Astrocyte of the spinal cord (primary cell): ENCODE results near the gene AGXT.

ENCODE experiments used
- DNase-seq: peaks from one replicate; pipeline ENCODE4 v3.0.0; 2011; ENCODE audit warnings: low read depth, low spot score
- H3K4me3 ChIP-seq: 2 replicates; pipeline ENCODE4 v1.5.1; 2011; ENCODE audit warnings: low read depth, mild to moderate bottlenecking, low read length, moderate library complexity
- in situ Hi-C: cut with HindIII; loops from 2 replicates; pipeline ENCODE4 v1.10.0; 2017; ENCODE audit warnings: low sequenced_read_pairs
- TF ChIP-seq, protein P1 (sequence below): IDR thresholded peaks from 2 replicates; pipeline ENCODE4 v1.5.1; 2012; ENCODE audit warnings: low read depth, mild to moderate bottlenecking, low read length, inconsistent platforms

AGXT gene

DNA sequence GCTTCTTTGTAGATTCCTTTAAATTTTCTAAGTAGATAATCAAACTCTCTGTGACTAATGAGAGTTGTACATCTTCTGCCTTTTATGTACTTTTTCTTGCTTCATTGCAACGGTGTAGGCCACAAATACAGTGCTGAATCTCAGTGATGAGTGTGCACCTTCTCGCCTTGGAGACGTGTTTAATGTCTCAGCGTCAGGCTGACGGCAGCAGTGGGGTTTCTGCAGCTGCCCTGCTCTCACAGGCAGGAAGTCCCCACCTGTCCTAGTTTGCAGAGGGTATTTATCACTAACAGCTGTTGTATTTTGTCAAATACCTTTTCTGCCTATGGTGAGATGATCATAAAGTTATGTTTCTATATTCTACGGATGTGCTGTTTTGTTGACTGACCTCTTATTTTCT, 13.3 kb downstream of the AGXT start:
- no peak for DNase-seq
- in situ Hi-C loops: no loop called here
- TF ChIP-seq, protein P1, sequence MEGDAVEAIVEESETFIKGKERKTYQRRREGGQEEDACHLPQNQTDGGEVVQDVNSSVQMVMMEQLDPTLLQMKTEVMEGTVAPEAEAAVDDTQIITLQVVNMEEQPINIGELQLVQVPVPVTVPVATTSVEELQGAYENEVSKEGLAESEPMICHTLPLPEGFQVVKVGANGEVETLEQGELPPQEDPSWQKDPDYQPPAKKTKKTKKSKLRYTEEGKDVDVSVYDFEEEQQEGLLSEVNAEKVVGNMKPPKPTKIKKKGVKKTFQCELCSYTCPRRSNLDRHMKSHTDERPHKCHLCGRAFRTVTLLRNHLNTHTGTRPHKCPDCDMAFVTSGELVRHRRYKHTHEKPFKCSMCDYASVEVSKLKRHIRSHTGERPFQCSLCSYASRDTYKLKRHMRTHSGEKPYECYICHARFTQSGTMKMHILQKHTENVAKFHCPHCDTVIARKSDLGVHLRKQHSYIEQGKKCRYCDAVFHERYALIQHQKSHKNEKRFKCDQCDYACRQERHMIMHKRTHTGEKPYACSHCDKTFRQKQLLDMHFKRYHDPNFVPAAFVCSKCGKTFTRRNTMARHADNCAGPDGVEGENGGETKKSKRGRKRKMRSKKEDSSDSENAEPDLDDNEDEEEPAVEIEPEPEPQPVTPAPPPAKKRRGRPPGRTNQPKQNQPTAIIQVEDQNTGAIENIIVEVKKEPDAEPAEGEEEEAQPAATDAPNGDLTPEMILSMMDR: no peak
- no peak overlapping the region for H3K4me3 ChIP-seq

DNA sequence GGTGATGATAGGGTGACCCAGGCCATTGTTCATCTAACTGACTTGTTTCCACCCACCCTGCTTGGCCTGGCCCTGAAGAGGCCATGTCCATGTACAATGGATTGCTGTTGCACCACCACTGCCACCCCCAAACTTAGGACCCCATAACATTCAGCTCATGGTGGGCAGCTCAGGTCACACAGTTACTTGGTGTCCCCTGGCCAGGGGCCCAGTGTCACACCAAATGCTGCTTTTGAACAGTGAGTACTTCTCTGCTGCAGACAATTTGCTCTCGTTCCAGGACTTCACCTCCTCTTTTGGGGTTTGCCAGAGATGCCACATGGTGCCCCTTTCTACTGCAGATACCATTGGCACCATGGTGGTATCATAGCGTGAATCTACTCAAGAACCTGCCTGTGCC, 15.6 kb downstream of the AGXT start:
- TF ChIP-seq, protein P1: no peak
- no peak for DNase-seq
- in situ Hi-C loops: no loop called here
- H3K4me3 ChIP-seq: no peak overlapping the region

DNA sequence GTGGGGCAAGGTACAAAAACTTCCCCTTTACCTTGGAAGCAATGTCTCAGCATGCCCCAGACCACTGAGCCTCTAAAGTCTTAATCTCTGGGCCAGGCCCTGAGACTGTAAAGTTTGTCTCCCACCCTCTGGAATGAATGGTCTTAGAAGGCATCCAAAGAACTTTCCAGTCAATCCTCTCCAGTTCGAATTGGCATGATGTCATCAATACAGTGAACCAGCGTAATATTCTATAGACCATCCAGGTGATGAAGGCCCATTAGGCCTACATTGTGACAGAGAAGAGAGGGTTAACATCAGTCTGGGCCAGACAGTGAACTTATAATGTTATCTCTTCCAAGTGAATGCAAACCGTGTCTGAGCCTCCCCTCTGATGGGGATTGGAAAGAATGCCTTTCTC, 16.1 kb downstream of the AGXT start:
- TF ChIP-seq, protein P1: no peak
- H3K4me3 ChIP-seq: no peak overlapping the region
- no peak for DNase-seq
- in situ Hi-C loops: no loop called here

DNA sequence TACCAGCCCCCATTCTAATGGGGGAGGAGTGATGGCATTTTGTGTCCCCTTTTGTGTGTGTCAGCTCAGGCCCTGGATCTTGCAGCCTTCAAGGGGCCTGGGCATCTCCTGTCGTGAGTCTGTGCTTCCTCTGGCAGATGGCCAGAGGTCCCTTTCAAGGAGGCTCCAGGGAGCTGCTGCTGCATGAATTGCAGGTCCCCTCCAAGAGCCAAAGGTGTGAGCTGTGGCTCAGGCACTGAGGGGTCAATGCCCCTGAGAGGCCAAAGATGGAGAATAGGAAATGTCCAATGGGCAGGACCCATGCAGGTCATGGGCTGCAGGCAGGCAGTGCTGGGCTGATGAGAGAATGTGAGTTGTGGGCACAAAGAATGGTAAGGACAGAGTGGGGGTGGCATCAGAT, 16.9 kb downstream of the AGXT start:
- in situ Hi-C loops: no loop called here

DNA sequence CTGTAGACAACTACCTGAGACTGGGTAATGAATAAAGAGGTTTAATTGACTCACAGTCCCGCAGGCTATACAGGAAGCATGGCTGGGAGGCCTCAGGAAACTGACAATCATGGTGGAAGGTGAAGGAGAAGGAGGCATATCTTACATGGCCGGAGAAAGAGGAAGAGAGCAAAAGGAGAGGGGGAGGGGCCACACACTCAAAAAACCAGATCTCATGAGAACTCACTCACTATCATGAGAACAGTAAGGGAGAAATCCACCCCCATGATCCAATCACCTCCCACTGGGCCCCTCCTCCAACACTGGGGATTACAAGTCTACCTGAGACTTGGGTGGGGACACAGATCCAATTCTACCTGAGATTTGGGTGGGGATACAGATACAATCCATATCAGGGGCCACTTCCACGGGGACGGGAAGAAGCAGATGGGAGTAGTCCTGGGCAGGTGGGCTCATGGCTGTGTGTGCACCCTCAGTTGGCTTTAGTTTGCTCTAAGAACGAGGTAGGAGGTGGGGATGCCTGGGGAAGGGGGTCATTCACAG, 17.5 kb downstream of the AGXT start:
- in situ Hi-C loops: no loop called here
- no peak for DNase-seq
- no peak overlapping the region for H3K4me3 ChIP-seq
- TF ChIP-seq, protein P1: no peak

More for the DNA sequence above, 16.9 kb downstream of the AGXT start:
- no peak for DNase-seq
- H3K4me3 ChIP-seq: no peak overlapping the region
- TF ChIP-seq, protein P1: no peak

DNA sequence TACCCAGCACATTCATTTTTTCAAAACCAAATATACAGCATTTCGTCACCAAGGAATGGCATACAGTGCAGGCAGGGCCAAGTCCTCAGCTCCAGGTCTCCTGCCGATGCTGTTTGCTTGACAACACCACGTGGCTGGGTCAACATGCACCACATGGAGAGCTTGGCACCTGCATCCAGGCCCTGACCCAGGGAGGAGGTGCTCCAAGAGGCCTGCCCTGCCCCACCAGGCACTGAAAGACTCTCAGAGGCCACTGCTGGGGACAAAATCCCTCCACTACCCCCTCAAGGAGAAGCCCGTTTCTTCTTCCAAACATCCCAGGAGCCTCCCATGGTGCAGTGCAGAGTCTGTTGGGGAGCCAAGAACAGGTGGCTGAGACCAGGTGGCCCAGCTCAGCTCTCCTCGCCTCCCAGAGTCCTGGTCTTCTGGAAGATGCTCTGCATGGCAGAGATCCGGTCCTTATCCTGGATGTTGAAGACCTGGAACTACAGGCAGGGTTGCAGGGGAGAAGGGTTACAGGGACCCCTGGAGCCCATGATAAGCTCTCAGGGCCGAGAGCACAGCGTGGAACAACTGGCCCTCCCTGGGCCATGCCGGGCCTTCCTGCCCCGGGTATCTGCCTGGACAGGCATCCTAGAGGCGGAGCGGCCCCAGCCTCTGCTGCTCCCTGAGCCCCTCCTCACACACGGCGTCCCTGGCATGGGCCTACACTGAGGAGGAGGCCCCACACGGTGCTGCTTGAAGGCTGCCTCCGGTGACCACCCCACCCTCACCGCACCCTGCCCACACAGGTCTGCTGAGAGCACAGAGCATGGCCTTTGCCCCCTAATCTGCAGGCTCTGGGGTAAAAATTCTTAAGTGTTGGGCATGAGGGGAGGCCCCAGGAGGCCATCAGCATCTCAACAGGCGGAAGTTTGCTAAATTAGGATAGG, 18.3 kb downstream of the AGXT start:
- no peak overlapping the region for H3K4me3 ChIP-seq
- no peak for DNase-seq
- TF ChIP-seq, protein P1: no peak
- in situ Hi-C loops: no loop called here
